Body of pancreas (tissue), 4 donors: ENCODE measurements around the gene HNRNPA0.

Source experiments
- CTCF ChIP-seq, 7 experiments: fragments of 450-650 bp in 4 of 7; fragments of 200-600 bp in 3 of 7; sonication (generic) in 3 of 7; IDR thresholded peaks; one replicate each; pipeline ENCODE4 v1.5.1; 2016 to 2019; ENCODE audit warnings: antibody characterized with exemption in 7 of 7
- POLR2A ChIP-seq, 3 donors: fragments of 450-650 bp; IDR thresholded peaks; one replicate each; pipeline ENCODE4 v1.6.1; 2016; ENCODE audit warnings: antibody characterized with exemption in 3 of 3, mild to moderate bottlenecking in 2 of 3

- no peak for TF ChIP-seq CTCF (IDR thresholded peaks at IDR 0.05)
- TF ChIP-seq POLR2A (IDR thresholded peaks at IDR 0.05) = no peak
Observed at GRCh38 chr5:137716337-137716736, 37.8 kb downstream of the HNRNPA0 start.
